ENCODE data around the gene ZNF69. TPM values are rescaled to one million over a fixed set of nuclear protein-coding genes. Genes with fewer than 3 reads are reported as not detected.
A peak's percentile ranks its signal among the peaks of the same experiment; 100 is the strongest.
"Not testable (repeated sequence)": the region's sequence is repeated elsewhere in the genome, so short reads cannot be mapped to it uniquely, and the experiment has no call there.

The ZNF69 gene
- 6.7 TPM for polyA plus RNA-seq (2013, experiment 1 of 2)
- polyA plus RNA-seq (2013, experiment 2 of 2), result 6.6 TPM

GRCh38 chr19:11887611-11888531 is at the start of gene ZNF69:
TSS of gene ZNF69 (plus strand) at chr19:11887782. CDS start at chr19:11887924, 142 bp downstream.
- H2BK15ac ChIP-seq (replicated peaks; ENCODE audit: low read depth), result no peak within 1 kb of the TSS
- no peak within 1 kb of the TSS for H4K5ac ChIP-seq (ENCODE audit: low read length)
- WGBS (ENCODE audit: extremely low coverage, insufficient coverage, low lambda C conversion rate), result no CpG with 5 or more reads among the region's 56 CpGs
- H3K79me2 ChIP-seq (ENCODE audit: control insufficient read depth, insufficient read depth, low read length), result no peaks in the 10 kb centered on the region
- peak; percentile 97 for DNase-seq
- peak within 1 kb of the TSS; percentile 64 for H3K4me3 ChIP-seq (ENCODE audit: low read length)
- H3K9ac ChIP-seq (ENCODE audit: low read length), result peak within 1 kb of the TSS; percentile 79
- peak within 1 kb of the TSS; percentile 91 for H3K27ac ChIP-seq (ENCODE audit: low read depth, low read length)
- H2BK120ac ChIP-seq (ENCODE audit: low read depth, low read length), result no peak within 1 kb of the TSS
- H3K4me1 ChIP-seq (ENCODE audit: control insufficient read depth, low read depth, low read length), result peaks cover 4% of the 10 kb centered on the region
- peak within 1 kb of the TSS; percentile 35 for H3K4me2 ChIP-seq (ENCODE audit: low read length)
- peaks cover 3% of the 10 kb centered on the region for H3K79me1 ChIP-seq (ENCODE audit: low read length)
- H3K23ac ChIP-seq (ENCODE audit: low read length), result no peak within 1 kb of the TSS
- H3K4ac ChIP-seq (ENCODE audit: low read depth, low read length), result no peak within 1 kb of the TSS
- peak within 1 kb of the TSS; percentile 35 for H3K18ac ChIP-seq (ENCODE audit: low read length)
- H3K56ac ChIP-seq (ENCODE audit: low read length), result peak within 1 kb of the TSS; percentile 94
- H2AK5ac ChIP-seq (ENCODE audit: low read length), result no peak within 1 kb of the TSS
- no peaks in the 10 kb centered on the region for H3K36me3 ChIP-seq (ENCODE audit: control insufficient read depth, insufficient read depth, low read length)
- H3K27me3 ChIP-seq (ENCODE audit: insufficient read depth, low read length, poor library complexity), result no peaks in the 10 kb centered on the region
- H4K8ac ChIP-seq (ENCODE audit: low read depth, low read length), result no peak within 1 kb of the TSS
- peak within 1 kb of the TSS; percentile 57 for H2BK5ac ChIP-seq (ENCODE audit: low read length)

- Histone ChIP-seq H3K27ac (ENCODE audit: low read depth, low read length) (no peak overlapping the region), H3K4me2 (ENCODE audit: low read length) (no peak overlapping the region), H3K9ac (ENCODE audit: low read length) (no peak overlapping the region), H3K36me3 (ENCODE audit: control insufficient read depth, insufficient read depth, low read length) (no peaks in the 10 kb centered on the region), H3K79me2 (ENCODE audit: control insufficient read depth, insufficient read depth, low read length) (no peaks in the 10 kb centered on the region), H3K23ac (ENCODE audit: low read length) (no peak overlapping the region), H2BK5ac (ENCODE audit: low read length) (no peak overlapping the region), H3K18ac (ENCODE audit: low read length) (no peak overlapping the region), H3K4ac (ENCODE audit: low read depth, low read length) (no peak overlapping the region), H3K27me3 (ENCODE audit: insufficient read depth, low read length, poor library complexity) (no peaks in the 10 kb centered on the region), H2BK15ac (replicated peaks; ENCODE audit: low read depth) (no peak overlapping the region), H2AK5ac (ENCODE audit: low read length) (no peak overlapping the region), H3K56ac (ENCODE audit: low read length) (no peak overlapping the region), H4K5ac (ENCODE audit: low read length) (no peak overlapping the region), H4K8ac (ENCODE audit: low read depth, low read length) (no peak overlapping the region), H2BK120ac (ENCODE audit: low read depth, low read length) (no peak overlapping the region), H3K4me1 (ENCODE audit: control insufficient read depth, low read depth, low read length) (no peaks in the 10 kb centered on the region), H3K79me1 (ENCODE audit: low read length) (no peaks in the 10 kb centered on the region), H3K4me3 (ENCODE audit: low read length) (no peak overlapping the region)
- no CpG with 5 or more reads among the region's 2 CpGs for WGBS (ENCODE audit: extremely low coverage, insufficient coverage, low lambda C conversion rate)
- DNase-seq, result no peak
Observed at GRCh38 chr19:11843722-11844121, 43.9 kb upstream of the ZNF69 start.

GRCh38 chr19:11847615-11848014 is 40.0 kb upstream of the ZNF69 start:
- H3K79me1 ChIP-seq (ENCODE audit: low read length); H3K36me3 ChIP-seq (ENCODE audit: control insufficient read depth, insufficient read depth, low read length); H2BK5ac ChIP-seq (ENCODE audit: low read length); H4K5ac ChIP-seq (ENCODE audit: low read length); H2BK120ac ChIP-seq (ENCODE audit: low read depth, low read length); H3K23ac ChIP-seq (ENCODE audit: low read length); H3K79me2 ChIP-seq (ENCODE audit: control insufficient read depth, insufficient read depth, low read length); H3K4me1 ChIP-seq (ENCODE audit: control insufficient read depth, low read depth, low read length); H3K4me3 ChIP-seq (ENCODE audit: low read length); H3K18ac ChIP-seq (ENCODE audit: low read length); H3K4me2 ChIP-seq (ENCODE audit: low read length); H3K9ac ChIP-seq (ENCODE audit: low read length); H3K4ac ChIP-seq (ENCODE audit: low read depth, low read length); H2BK15ac ChIP-seq (replicated peaks; ENCODE audit: low read depth); H3K27ac ChIP-seq (ENCODE audit: low read depth, low read length); H3K56ac ChIP-seq (ENCODE audit: low read length); H3K27me3 ChIP-seq (ENCODE audit: insufficient read depth, low read length, poor library complexity); H4K8ac ChIP-seq (ENCODE audit: low read depth, low read length); H2AK5ac ChIP-seq (ENCODE audit: low read length): not testable (repeated sequence)
- DNase-seq, result peak; percentile 51
- no CpG with 5 or more reads among the region's 6 CpGs for WGBS (ENCODE audit: extremely low coverage, insufficient coverage, low lambda C conversion rate)

- DNase-seq, result no peak
- Histone ChIP-seq H2BK5ac (ENCODE audit: low read length) (no peak overlapping the region), H3K9ac (ENCODE audit: low read length) (no peak overlapping the region), H3K79me2 (ENCODE audit: control insufficient read depth, insufficient read depth, low read length) (no peaks in the 10 kb centered on the region), H3K4me1 (ENCODE audit: control insufficient read depth, low read depth, low read length) (no peaks in the 10 kb centered on the region), H3K4me3 (ENCODE audit: low read length) (no peak overlapping the region), H2BK120ac (ENCODE audit: low read depth, low read length) (no peak overlapping the region), H3K23ac (ENCODE audit: low read length) (no peak overlapping the region), H3K56ac (ENCODE audit: low read length) (no peak overlapping the region), H3K79me1 (ENCODE audit: low read length) (no peaks in the 10 kb centered on the region), H2AK5ac (ENCODE audit: low read length) (no peak overlapping the region), H3K27ac (ENCODE audit: low read depth, low read length) (no peak overlapping the region), H3K27me3 (ENCODE audit: insufficient read depth, low read length, poor library complexity) (no peaks in the 10 kb centered on the region), H3K36me3 (ENCODE audit: control insufficient read depth, insufficient read depth, low read length) (no peaks in the 10 kb centered on the region), H2BK15ac (replicated peaks; ENCODE audit: low read depth) (no peak overlapping the region), H3K4me2 (ENCODE audit: low read length) (no peak overlapping the region), H4K5ac (ENCODE audit: low read length) (no peak overlapping the region), H3K4ac (ENCODE audit: low read depth, low read length) (no peak overlapping the region), H4K8ac (ENCODE audit: low read depth, low read length) (no peak overlapping the region), H3K18ac (ENCODE audit: low read length) (no peak overlapping the region)
- no CpG with 5 or more reads among the region's 11 CpGs for WGBS (ENCODE audit: extremely low coverage, insufficient coverage, low lambda C conversion rate)
Observed at GRCh38 chr19:11848200-11848593, 39.4 kb upstream of the ZNF69 start.

GRCh38 chr19:11848594-11849469 is 38.8 kb upstream of the ZNF69 start, which contains the start of gene ZNF439:
TSS of gene ZNF439 (plus strand) at chr19:11848726. CDS start at chr19:11848868, 142 bp downstream.
- Histone ChIP-seq H3K56ac (ENCODE audit: low read length) (no peak within 1 kb of the TSS), H3K79me1 (ENCODE audit: low read length) (no peaks in the 10 kb centered on the region), H3K4ac (ENCODE audit: low read depth, low read length) (no peak within 1 kb of the TSS), H2BK15ac (replicated peaks; ENCODE audit: low read depth) (no peak within 1 kb of the TSS), H2BK5ac (ENCODE audit: low read length) (no peak within 1 kb of the TSS), H3K27me3 (ENCODE audit: insufficient read depth, low read length, poor library complexity) (no peaks in the 10 kb centered on the region), H2AK5ac (ENCODE audit: low read length) (no peak within 1 kb of the TSS), H2BK120ac (ENCODE audit: low read depth, low read length) (no peak within 1 kb of the TSS), H3K23ac (ENCODE audit: low read length) (no peak within 1 kb of the TSS), H3K27ac (ENCODE audit: low read depth, low read length) (no peak within 1 kb of the TSS), H4K5ac (ENCODE audit: low read length) (no peak within 1 kb of the TSS), H3K9ac (ENCODE audit: low read length) (no peak within 1 kb of the TSS), H3K36me3 (ENCODE audit: control insufficient read depth, insufficient read depth, low read length) (no peaks in the 10 kb centered on the region), H4K8ac (ENCODE audit: low read depth, low read length) (no peak within 1 kb of the TSS), H3K79me2 (ENCODE audit: control insufficient read depth, insufficient read depth, low read length) (no peaks in the 10 kb centered on the region), H3K4me1 (ENCODE audit: control insufficient read depth, low read depth, low read length) (no peaks in the 10 kb centered on the region), H3K18ac (ENCODE audit: low read length) (no peak within 1 kb of the TSS), H3K4me3 (ENCODE audit: low read length) (no peak within 1 kb of the TSS), H3K4me2 (ENCODE audit: low read length) (no peak within 1 kb of the TSS)
- DNase-seq, result peak; percentile 68
- no CpG with 5 or more reads among the region's 59 CpGs for WGBS (ENCODE audit: extremely low coverage, insufficient coverage, low lambda C conversion rate)

All from mesendoderm (in vitro differentiated cells).